SH-SY5Y (cell line): Measurements from ENCODE around the gene PNPLA7.

ENCODE experiments used
- GATA2 ChIP-seq: IDR thresholded peaks from 2 replicates; pipeline ENCODE4 v1.6.1; 2011; ENCODE audit warnings: mild to moderate bottlenecking, low read depth, low read length
- GATA3 ChIP-seq: IDR thresholded peaks from 2 replicates; pipeline ENCODE4 v1.6.1; 2011; ENCODE audit warnings: low read depth, mild to moderate bottlenecking, low read length, moderate library complexity

GRCh38 chr9:137583957-137584356 is 33.8 kb upstream of the PNPLA7 start:
- TF ChIP-seq GATA3 (no peak), GATA2 (no peak)
